Epidermal melanocyte (primary cell): ENCODE data around the gene MCTP1.

Experiments
- DNase-seq: peaks from one replicate; pipeline ENCODE4 v3.0.0; 2011; ENCODE audit warnings: low spot score; ENCODE audit not compliant: insufficient read length

MCTP1 gene

DNA sequence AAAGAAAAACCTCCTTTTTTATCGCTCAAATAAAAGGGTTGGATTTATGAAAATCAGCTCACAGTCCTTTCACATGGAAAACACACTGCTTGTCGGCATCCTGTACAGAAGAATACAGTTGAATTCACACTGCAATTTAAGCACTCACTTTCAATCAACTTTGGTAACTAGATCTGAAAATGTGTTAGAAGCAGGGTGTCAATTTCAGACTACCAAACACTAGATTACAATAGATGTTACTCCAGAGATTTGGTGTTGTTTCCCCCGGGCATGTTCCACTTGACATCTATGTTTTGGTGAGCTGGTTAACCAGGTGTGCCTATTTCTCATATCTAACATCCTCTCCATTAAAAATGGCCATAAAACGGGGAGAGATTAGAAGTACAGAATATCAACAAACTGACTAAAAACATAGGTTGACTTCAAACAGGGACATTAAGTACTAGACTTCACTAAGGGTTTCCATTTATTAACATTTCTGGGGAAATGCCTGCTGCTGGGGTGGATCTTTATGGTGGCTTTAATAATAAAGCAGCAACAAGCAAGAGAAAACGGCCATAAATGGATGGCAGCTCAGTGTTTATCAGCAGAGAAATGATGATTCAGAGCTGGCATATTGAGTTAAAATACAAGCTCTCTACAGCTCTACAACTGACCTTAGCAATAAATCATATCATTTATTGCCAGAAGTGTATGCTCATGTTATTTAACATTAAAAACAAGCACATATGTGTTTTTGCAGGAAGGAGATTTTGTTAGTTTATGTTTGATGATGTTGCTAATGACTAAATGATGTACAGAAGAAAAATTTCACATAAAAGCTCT lies 507.6 kb downstream of the MCTP1 start:
- DNase-seq, result no peak

DNA sequence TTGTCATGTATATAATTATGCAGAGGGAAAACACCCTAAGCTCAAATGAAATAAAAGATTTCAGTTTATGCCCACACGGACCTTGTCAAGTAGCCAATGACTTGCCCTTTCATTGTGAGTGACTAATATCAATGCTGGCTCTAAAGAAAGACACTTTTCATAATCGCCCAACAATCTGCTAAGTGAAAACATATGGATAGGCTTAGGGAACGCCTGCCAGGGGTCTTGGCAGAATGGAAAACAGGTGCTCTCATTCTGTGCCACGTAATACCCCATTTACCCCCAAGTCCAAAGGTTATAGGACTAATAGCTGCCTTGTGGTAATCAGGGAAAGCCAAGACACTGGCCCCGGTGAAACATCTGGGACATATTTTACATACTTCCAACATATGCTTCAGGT lies 508.7 kb downstream of the MCTP1 start:
- no peak for DNase-seq

DNA sequence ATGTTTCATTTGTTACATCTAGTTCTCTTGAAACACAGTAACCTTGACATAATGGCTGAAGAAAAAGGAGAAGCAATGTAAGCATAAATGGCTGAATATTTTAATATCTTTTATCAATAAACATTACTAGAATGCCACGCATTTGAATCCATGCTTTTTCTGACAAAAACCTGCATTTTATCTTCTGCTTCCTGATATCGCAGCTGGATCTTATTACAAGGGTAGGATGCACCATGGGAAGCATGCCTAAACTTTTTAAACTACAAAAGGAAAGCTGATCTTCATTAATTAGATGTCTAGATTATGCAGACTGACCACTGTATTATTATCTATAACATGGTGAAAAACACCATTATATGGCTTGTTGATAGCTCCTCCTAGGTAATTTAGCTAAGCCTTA lies 509.8 kb downstream of the MCTP1 start:
- DNase-seq, result no peak

DNA sequence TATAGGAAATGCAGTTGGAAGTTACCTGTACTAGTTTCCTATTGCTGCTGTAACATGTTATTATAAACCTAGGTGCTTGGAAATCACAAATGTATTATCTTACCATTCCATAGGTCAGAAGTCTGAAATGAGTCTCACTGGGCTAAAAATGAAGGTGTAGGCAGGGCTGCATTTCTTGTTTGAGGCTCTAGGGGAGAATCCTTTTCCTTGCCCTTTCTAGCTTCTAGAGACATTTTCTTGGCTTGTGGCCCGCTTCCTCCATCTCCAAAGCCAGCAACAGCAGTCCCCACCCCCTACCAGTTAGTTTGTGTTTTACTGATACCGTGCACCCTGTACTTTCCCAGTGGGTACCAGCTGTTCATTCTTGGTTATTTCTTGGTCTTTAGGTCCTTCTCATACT lies 513.2 kb downstream of the MCTP1 start:
- no peak for DNase-seq

DNA sequence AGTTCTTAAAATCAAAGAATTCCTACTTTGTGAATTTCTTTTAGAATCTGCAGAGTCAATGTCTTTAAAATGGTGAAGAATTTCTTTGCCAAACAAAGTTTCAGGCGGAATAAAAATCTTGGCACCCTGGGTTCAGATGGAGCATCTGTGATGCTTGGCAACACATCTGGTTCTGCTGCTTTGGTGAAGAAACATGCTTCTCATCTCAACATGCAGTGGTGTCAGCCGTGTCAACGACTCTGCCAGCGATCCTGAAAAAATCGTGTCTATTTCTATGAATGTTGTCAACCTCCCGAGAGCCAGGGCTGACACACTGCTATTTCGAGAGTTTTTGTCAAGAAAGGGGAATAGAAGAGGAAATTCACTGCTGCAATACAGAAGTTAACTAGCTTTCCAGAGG lies 514.9 kb downstream of the MCTP1 start:
- DNase-seq, result no peak

DNA sequence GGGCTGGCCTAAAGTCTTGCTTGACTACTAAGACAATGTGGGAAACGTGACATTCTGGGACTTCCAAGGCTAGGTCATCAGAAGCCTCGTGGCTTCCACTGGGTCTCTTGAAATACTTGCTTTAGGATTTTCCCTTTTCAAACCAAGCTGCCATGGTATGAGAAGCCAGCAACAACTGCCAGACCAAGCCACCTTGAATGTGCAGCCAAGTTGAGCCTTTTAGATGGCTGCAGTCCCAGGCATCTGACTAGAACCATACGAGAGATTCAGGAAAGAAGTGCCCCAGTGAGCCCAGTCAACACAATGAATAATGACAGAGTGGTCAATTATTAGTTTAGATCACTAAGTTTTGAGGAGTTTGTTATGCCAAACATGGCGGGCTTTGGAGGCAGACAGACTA lies 523.1 kb downstream of the MCTP1 start:
- DNase-seq, result no peak

DNA sequence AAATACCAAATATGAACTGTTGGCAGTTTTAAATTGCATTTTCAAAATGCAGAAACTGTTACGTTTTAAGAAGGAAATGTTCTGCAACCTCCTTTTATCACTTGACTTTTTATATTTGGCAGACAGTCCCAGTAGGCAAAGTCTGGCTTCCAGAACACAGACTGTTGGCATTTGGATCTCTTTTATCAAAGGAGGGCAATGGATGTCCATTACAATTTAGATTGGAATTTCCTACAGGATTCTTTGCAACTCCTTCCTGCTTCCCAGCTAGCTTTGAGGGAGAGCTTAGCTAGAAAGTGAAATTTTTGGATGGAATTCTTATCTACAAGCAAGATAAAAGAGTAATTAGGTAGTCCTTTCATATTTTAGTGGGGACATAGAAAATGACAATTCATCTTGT lies 523.8 kb downstream of the MCTP1 start:
- DNase-seq, result no peak

DNA sequence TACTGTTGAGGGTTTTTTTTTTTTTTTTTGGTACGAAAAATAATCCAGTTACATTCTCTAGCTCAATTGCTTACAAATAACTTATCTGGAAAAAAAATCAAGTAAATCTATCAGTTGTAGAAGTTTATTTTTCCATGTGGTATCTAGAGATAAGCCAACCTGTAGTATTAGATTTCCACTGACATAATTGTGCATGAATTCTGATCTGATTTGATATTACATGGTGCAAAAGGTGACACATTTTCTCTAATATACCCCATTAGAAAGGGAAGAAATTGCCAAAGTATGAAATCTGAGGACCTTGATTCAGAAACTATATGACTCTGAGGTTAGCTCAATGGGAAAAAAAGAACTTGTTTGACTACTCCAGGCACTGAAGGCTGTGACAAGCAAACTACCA lies 524.9 kb downstream of the MCTP1 start:
- no peak for DNase-seq

DNA sequence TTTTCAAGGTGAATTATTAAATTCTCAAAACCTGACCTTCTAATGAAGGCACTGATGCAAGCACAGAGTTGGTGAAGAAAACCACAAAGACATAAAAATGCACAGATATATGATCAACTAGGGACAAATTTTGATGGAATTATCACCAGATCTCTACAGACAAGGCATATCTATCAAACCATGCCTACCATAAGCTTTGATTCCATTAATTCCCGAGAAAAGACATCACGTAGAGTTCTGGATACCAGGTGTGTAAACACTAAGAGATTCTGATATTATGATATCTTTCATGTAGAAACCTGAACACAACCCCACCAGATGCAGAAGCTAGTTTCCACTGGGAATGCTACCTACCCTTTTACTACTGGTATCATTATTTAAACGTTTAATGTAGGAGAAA lies 525.9 kb downstream of the MCTP1 start:
- no peak for DNase-seq

DNA sequence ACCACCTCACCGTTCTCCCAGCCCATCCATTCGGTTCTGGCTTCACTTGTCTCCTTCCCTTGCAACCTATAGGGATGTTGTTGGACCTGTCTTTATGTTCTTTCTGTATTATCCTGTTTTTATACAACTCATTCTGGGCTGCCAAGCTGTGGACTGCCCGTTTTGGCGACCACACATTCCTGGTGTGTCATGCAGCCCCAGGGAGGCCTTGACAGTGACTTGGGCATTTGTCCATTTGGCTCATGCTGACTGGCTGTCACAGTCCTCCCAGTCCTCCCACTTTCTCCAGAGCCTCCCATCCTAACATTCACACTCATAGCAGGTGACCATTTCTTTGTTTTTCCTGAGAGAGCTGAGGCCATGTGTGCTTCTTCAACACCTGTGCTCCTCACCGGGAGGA lies 530.1 kb downstream of the MCTP1 start:
- DNase-seq, result no peak

DNA sequence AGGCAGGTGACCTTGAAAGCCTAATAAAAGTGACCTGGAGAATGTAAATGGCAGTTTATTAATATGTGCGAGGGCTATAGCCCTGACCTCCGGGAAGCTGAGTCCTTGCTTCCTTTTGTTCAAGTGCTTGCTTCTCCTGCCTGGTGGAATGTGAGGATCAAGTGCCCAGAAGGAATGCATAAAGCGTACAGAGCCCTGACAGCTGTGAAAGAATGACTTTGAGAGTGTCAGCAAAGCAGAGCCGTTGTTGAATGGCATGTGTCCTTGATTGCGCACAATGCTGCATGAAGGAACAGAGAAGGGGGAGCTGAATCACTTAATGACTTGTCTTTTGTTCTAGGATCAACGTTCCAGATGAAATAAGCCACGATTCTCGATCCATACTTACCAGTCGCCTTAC lies 533.4 kb downstream of the MCTP1 start:
- DNase-seq, result no peak

DNA sequence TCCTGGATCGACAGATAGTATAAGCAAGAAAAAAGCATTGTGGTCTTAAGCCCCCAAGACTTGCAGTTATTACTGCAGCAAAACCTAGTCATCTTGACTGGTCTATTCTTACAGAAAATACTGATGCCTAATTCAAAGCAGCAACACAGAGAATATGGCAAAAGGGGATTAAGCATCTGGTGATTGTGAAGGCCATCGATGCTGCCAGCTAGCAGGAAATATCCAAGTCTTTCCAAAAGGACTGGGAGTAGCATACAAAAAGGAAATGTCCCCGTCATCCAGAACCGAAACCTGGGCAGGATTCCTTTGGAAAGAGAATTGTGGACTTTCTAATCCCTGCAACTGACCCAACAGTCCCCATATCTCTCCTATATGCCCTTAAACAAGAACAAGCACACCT lies 534.2 kb downstream of the MCTP1 start:
- DNase-seq, result no peak

DNA sequence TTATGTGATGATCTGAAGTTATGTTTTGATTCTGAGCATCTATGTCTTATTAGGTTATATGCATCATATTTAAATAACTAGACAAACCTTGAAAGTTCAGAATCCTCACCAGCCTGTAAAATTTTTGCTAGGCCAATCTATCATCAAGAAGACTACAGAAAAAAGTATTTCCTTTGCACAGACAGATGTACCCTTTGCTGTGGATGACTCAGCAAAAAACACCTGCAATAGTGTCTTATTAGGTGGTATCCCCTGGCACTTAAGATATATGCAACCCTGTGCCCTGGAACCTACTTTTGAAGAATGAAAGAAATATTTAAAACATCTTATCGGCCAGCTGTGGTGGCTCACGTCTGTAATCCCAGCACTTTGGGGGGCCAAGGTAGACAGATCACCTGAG lies 535.9 kb downstream of the MCTP1 start:
- no peak for DNase-seq

DNA sequence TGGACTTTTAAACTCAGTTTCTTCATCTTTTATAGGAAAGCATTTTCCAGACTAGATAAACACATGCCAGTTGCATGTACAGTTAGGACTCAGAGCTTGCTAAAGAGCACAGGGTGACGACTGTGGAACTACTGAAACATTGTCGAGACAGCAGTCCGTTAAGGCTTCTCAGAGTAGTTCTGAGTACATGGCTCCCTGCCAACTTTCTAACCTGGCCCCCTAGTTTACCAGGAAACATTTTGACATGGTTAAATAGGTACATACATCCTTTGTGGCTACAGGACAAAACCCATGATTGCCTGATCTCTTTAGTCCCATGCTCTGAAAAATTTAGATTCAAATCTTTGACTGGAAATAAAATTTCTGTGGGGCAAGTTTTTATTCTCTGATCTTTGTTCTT lies 536.7 kb downstream of the MCTP1 start:
- DNase-seq, result no peak

DNA sequence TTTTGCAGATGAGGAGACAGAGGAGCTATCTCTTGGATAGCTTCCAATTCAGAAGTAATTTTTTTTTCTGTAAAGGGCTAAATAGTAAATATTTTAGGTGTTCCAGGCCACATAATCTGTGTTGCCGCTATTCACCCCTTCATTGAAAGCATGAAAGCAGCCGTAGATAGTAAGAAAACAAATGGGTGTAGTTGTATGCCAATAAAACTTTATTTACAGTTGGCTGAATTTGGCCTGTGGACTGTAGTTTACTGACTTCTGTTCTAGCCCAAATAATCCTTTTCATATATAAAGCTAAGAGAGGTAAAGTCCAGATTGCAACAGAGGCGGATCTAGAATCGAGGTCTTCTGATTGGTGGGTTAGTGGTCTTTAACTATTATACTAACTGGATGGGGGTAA lies 537.5 kb downstream of the MCTP1 start:
- DNase-seq, result no peak

DNA sequence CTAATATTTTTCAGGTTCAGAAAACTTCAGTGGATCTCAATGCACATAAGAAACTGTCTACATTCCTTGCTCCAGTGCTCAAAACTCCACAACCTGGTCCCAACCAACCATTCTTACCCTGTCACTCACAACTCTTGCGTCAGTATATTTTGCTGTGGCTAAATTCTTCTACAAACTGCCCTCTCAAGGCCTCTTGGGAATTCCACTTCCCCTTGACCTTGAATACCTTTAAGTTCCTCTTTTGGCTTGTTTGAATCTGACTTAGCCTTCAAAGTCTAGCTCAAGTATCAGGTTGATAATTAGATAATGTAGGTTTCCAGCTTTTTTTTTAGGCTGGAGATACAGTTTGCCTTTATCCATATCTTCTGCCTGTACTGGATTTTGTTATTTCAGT lies 538.2 kb downstream of the MCTP1 start:
- DNase-seq, result no peak

DNA sequence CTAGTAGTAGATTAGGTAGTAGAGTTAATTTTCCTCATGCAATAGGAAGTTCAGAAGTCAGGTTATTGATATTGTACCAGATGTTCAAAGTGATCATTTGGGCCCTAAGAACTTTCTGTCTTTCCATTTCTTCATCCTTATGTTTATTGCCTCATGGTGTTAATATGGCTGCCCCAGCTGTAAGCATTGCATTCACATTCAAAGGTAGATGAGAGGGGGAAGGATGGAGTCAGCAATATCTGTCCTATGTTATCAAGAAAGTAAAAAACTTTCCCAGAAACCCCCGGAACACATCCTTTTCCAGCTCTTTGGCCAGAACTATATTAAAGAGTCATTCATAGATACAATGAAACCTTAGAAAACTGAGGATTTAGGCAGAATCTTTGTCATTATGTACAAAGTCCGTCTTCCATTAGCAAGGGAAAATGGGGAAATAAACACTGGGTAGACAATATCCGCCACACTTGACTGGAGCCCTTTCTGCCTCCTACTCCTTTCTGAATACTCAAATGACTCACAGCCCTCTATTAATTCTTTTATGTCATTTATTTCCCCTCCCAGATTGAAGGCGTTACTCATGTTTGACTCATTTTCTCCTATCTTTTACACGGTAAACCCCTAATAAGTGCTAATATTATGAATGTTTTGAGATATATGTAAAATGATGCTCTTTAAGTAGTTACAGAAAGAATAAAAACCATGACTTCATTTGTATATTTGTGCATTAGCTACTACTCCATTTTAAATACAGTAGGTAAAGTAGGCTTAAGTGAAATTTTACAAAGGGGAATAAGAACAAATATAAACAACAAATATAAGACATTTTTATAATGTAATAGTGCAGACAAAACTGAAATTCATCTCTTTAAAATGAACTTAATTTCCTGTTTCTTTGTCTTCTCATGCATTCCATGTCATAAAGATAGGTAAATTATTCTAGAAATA lies 538.8 kb downstream of the MCTP1 start:
- no peak for DNase-seq

DNA sequence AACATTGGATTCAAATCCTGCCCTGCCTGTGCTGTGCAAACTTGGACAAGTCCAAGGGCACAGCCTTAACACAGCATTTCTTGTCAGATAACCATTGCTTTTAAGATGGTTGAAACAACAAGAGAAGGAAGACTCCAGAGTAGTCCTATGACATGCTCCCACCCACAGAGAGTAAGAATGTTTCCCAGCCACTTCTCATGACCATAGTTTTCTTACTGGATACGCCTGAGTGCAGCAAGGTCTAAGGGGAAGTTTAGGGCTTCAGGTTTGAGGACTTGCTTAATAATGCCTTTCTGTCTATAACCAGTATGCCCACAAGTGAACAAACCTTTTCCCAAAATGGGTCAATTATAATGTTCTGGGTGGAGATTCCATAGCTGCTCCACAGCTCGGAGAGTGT lies 540.0 kb downstream of the MCTP1 start:
- DNase-seq, result no peak

DNA sequence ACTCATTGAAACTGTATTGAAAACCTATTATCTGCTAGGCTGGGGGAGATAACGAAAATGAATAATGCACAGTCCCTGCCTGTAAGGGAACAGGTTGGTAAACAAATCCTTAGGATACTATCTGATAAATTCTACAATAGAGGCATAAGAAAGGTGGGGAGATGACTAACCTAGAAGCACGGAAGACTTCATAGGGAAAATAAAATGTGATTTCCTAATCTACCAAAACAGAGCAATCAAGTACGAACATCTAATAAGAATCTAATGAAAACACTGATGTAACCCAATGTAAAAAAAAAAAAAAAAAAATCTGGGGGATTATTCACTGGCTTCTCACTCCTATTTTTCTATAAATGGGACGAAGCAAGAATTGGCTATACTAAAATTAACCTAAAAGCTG lies 542.0 kb downstream of the MCTP1 start:
- DNase-seq, result no peak

DNA sequence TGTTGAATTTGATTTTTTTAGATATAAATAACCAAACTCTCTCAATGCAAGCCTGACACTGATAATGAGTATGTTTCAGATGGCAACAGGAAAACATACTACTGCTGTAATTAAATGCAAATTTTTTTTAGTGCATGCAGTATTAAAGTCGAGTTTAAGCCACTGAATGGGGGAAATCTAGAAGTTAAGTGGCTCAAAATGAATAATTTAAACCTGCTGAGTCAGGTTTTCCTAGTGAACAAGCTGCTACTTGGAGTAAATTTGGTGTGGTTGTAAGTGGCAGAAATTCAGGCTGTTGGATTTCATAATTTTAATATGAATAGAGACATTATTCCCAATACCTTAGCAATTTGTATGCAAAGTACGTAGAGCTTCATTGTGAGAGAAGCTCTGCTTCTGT lies 544.6 kb downstream of the MCTP1 start:
- DNase-seq, result no peak

DNA sequence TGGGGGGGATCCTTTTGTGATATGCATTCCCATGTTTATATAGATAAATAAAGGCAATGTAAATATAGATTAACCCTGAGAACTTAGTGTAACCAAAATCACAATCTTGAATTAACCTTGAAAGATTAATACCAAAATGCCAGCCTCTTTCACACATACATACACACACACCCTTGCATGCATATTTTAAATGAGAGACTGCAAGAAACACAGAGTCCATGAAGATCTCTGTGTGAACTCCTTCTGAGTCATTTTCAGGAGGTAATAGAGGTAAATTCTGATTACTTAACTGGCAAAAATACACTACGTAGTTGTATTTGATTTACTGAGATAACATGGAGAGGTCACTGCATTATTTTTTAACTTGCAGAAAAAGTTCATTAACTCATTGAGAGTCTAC lies 548.4 kb downstream of the MCTP1 start:
- DNase-seq, result no peak

DNA sequence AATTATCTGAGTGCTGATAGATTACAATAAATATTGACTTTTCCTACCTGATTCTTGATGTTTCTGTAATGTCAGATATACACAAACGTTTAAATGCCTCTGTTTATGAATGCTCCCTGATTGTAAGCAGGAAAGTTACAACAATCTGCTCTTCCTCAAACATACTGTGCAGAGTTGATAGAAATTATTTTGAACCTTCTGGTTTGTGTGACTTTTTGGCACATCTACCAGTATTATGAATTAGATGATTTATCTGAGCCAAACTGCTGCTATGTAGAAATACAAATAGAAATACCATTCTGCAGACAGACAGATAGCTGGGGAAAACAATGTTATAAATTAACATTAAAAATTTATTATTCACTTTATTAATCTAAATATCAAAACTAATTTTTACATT lies 553.4 kb downstream of the MCTP1 start:
- no peak for DNase-seq

DNA sequence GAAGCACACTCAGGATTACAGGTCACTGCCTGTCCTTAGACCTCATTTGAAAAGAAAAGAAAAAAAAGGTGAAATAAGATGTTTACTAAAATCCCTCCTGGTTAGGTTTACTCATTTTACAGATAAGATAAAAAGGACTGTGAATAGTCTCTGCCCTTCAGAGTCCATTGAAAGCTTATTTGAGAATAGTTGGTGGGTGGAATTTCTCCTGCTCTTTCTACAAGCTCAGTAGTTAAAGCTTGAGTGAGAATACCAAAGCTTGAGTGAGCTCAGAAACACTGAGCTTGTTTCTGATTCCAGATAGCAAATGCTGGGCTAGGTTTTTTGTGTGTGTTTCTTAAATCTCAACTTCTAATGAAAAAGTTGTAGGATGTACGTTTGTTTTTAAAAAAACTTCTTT lies 559.8 kb downstream of the MCTP1 start:
- no peak for DNase-seq
